ENCODE results near the gene ZSWIM4.

The ZSWIM4 gene

DNA sequence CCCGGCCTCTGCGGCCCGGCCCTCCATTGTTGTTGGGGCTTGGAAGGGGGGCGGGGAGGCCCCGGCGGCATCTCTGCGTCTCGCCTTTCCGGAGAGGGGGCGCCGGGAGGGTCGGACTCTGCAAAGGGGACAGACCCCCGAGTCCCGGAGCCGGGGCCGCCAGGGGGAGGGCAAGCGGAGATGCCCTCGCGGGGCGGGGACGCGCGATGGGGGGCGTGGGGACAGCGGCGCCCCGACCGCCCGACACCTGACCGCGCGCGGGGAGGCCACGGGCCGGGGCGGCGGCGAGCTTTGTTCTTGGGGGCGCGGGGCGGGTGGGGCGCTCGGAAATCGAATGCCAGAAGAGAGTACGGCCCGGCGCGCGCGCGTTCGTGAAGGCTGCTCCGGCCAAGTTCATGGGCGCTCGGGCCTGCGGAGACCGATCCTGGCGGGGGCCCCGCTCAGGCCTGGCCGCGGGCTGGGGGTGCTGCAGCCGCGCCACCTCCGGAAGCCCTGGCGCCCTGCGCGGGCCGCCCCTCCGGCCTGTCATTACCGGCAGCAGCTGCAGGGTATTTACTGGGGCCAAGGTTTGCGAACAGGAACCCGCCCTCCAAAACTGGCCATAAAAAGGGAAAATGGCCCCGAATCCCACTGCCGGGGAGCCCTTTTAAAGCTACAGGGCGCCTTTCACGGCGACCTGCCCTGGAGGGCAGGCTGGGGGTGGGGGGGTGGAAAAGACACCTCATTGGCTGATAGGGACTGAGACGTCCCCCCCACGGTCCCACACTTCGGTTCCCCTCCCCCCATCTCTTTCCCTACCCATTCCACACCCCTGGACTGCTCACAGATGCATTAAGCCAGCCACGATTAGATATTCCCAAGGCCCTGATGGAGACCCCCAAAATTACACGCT lies 70.6 kb downstream of the ZSWIM4 start:
- intact Hi-C loops (cut with DNase I; ENCODE audit: low total_unique reads): no loop called here
- Histone ChIP-seq H3K36me3 (no peaks in the 10 kb centered on the region), H3K4me3 (peak overlapping the region; percentile 62 to 71), H3K4me1 (peaks cover 0 to 39% (median 19%) of the 10 kb centered on the region in 4 donors), H3K27ac (peak overlapping the region; percentile 41 to 69), H3K9me3 (no peaks in the 10 kb centered on the region), H3K27me3 (peaks cover 0 to 3% of the 10 kb centered on the region in 2 donors)
- no peak for DNase-seq
- TF ChIP-seq, protein P1, sequence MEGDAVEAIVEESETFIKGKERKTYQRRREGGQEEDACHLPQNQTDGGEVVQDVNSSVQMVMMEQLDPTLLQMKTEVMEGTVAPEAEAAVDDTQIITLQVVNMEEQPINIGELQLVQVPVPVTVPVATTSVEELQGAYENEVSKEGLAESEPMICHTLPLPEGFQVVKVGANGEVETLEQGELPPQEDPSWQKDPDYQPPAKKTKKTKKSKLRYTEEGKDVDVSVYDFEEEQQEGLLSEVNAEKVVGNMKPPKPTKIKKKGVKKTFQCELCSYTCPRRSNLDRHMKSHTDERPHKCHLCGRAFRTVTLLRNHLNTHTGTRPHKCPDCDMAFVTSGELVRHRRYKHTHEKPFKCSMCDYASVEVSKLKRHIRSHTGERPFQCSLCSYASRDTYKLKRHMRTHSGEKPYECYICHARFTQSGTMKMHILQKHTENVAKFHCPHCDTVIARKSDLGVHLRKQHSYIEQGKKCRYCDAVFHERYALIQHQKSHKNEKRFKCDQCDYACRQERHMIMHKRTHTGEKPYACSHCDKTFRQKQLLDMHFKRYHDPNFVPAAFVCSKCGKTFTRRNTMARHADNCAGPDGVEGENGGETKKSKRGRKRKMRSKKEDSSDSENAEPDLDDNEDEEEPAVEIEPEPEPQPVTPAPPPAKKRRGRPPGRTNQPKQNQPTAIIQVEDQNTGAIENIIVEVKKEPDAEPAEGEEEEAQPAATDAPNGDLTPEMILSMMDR (IDR thresholded peaks at IDR 0.05): no peak

DNA sequence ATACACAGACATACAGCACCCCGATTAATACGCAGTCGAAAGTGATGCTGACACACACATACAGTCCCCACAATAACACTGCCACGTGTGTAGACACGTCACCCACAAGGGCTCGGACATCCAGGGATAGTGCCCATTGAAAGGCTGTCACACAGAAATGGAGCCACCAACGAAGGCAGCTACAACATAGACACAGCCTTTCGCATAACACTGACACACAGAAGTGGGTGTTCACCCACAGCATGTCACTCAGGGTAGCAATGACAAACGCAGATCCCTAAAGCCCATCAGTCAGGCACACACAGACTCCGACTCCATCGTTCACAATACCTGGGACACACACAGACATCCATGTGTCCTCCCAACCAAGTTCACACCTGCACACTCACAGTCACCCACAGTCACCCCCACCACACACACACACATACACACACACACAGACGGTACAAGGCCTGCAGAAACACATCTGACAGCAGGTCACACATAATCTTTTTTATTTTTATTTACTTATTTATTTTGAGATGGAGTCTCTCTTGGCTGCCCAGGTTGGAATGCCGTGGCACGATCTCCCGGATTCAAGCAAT lies 71.3 kb downstream of the ZSWIM4 start:
- TF ChIP-seq, protein P1 (IDR thresholded peaks at IDR 0.05): no peak
- DNase-seq: no peak
- no peaks in the 10 kb centered on the region for H3K36me3 ChIP-seq
- peaks cover 0 to 3% of the 10 kb centered on the region in 2 donors for H3K27me3 ChIP-seq
- intact Hi-C loops (cut with DNase I; ENCODE audit: low total_unique reads): no loop called here
- no peaks in the 10 kb centered on the region for H3K9me3 ChIP-seq
- H3K4me3 ChIP-seq: peak overlapping the region; percentile 62 to 71
- peak overlapping the region in 1 of 2 donors; percentile 41 for H3K27ac ChIP-seq
- H3K4me1 ChIP-seq: peaks cover 0 to 33% (median 15%) of the 10 kb centered on the region in 4 donors

DNA sequence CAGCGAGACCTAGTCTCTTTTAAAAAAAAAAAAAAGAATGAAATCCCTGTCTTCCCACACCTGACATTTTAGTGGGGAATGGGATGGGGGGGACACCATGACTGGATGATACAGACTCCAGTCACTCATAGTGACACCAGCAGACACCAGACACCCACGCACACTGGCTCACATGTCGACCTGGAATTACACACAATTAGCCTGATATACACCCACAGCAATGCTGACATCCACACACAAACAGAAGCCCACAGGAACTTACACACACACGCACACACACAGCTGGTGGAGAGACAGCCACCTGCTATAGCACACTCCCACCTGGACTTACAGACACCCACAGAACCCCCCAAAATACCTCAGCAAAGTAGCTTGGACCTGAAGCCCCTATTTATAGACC lies 73.4 kb downstream of the ZSWIM4 start:
- intact Hi-C loops (cut with DNase I; ENCODE audit: low total_unique reads): no loop called here
- no peaks in the 10 kb centered on the region for H3K9me3 ChIP-seq

DNA sequence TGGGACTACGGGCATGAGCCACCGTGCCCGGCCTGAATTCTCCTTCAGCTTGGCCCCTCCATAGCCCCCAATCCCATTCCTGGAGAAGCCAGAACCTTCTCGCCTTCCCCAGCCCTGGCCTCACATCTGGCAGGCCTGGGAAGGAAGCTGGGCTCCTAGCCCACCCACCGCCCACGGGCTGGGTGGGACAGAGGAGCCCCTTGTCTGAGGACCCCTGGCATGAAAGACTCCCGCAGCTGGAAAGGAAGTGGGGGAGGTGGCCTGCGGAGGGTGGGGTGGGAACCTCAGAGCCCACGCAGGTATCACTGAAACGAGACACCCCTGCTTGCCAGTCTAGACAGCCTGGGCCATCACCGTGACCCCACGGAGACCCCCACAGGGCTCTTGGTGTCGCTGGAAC lies 74.0 kb downstream of the ZSWIM4 start:
- Histone ChIP-seq H3K27me3 (peaks cover 0 to 9% of the 10 kb centered on the region in 2 donors), H3K4me3 (no peak overlapping the region), H3K9me3 (no peaks in the 10 kb centered on the region), H3K4me1 (peaks cover 0 to 30% (median 16%) of the 10 kb centered on the region in 4 donors), H3K36me3 (no peaks in the 10 kb centered on the region), H3K27ac (no peak overlapping the region)
- intact Hi-C loops (cut with DNase I; ENCODE audit: low total_unique reads): no loop called here
- TF ChIP-seq, protein P1 (IDR thresholded peaks at IDR 0.05): no peak
- no peak for DNase-seq

More for the DNA sequence above, 73.4 kb downstream of the ZSWIM4 start:
- Histone ChIP-seq H3K27ac (no peak overlapping the region), H3K4me1 (peaks cover 0 to 35% (median 18%) of the 10 kb centered on the region in 4 donors), H3K27me3 (peaks cover 0 to 9% of the 10 kb centered on the region in 2 donors), H3K36me3 (no peaks in the 10 kb centered on the region), H3K4me3 (no peak overlapping the region)
- TF ChIP-seq, protein P1 (IDR thresholded peaks at IDR 0.05): no peak
- no peak for DNase-seq

DNA sequence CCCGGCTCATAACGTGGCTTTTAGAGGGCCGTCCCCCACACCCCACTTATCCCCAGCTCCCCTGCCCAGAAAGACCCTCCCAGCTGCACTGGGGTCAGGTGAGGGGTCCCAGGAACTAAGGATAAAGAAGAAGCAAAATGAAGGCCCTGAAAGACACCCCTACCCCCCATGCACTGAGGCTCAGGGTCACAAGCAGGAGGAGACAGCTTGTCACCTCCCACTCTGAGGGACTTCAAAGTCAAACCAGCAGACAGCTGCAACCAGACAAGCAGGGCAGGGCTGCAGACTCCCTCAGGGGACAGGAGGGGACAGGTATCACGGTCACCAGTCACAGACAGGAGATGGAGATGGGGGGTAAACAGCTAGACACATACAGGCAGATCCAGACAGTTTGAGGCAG lies 75.6 kb downstream of the ZSWIM4 start:
- Histone ChIP-seq H3K36me3 (no peaks in the 10 kb centered on the region), H3K9me3 (no peaks in the 10 kb centered on the region), H3K4me1 (peaks cover 0 to 18% (median 11%) of the 10 kb centered on the region in 4 donors), H3K27me3 (peaks cover 0 to 9% of the 10 kb centered on the region in 2 donors), H3K27ac (no peak overlapping the region), H3K4me3 (no peak overlapping the region)
- TF ChIP-seq, protein P1 (IDR thresholded peaks at IDR 0.05): no peak
- intact Hi-C loops (cut with DNase I; ENCODE audit: low total_unique reads): no loop called here
- no peak for DNase-seq

All from tibial artery (tissue), 4 donors.